Colonic mucosa (tissue), 4 donors: ENCODE results near the gene EIF3K. TPM values are rescaled to one million over a fixed set of nuclear protein-coding genes. Genes with fewer than 3 reads are reported as not detected.

Experiments used
- DNase-seq: peaks from one replicate; pipeline ENCODE4 v3.0.0-alpha.2; 2020
- H3K27ac ChIP-seq: fragments of 200-600 bp; one replicate; pipeline ENCODE4 v1.8.0; 2021
- H3K27me3 ChIP-seq: fragments of 200-600 bp; one replicate; pipeline ENCODE4 v1.8.0; 2021
- H3K36me3 ChIP-seq: fragments of 200-600 bp; one replicate; pipeline ENCODE4 v1.8.0; 2021
- H3K4me1 ChIP-seq: fragments of 200-600 bp; one replicate; pipeline ENCODE4 v1.8.0; 2021; ENCODE audit warnings: mild to moderate bottlenecking
- H3K4me3 ChIP-seq: fragments of 200-600 bp; one replicate; pipeline ENCODE4 v1.8.0; 2021
- H3K9ac ChIP-seq, 2 donors: one replicate each; pipeline ENCODE4 v1.7.0; 2013; ENCODE audit warnings: control low read depth in 2 of 2, low read depth in 2 of 2, low read length in 2 of 2
- H3K9me3 ChIP-seq: fragments of 200-600 bp; one replicate; pipeline ENCODE4 v1.8.0; 2021
- CTCF ChIP-seq: fragments of 200-600 bp; IDR thresholded peaks from one replicate; pipeline ENCODE4 v1.8.0; 2022; ENCODE audit warnings: antibody characterized with exemption, mild to moderate bottlenecking
- intact Hi-C: fragments of 100-400 bp; cut with DNase I; formaldehyde crosslinking; loops from one replicate; pipeline ENCODE4 v1.14.1; 2022
- total RNA-seq, 2 donors: library from RNA; stranded (reverse); fragmentation: NEBNext Ultra II Directional in 1 of 2; extraction: Animal tissue kit (Norgen Biotek cat#: 25700) in 1 of 2; gene quantifications; one replicate each; pipeline ENCODE4 v1.2.1, GENCODE V29; 2021
- donor health status: healthy.
- donor health status: DM: no; HTN: no; CAD: no.
- donor health status: DM: no; HTN: no; CAD: no.

EIF3K gene
- total RNA-seq, 2 donors from 2014 or later = 367 to 445 TPM

GRCh38 chr19:38614289-38614688 lies 4.7 kb upstream of the EIF3K start:
- Histone ChIP-seq H3K9me3 (no peaks in the 10 kb centered on the region), H3K27ac (no peak overlapping the region), H3K4me1 (no peaks in the 10 kb centered on the region), H3K9ac (no peak overlapping the region), H3K4me3 (no peak overlapping the region), H3K27me3 (no peaks in the 10 kb centered on the region), H3K36me3 (no peaks in the 10 kb centered on the region)
- no peak for DNase-seq
- intact Hi-C loops = loop anchor here (10.0 kb wide), 1 partner anchor 209 kb away; the partner anchor contains the start of gene FAM98C
- no peak for TF ChIP-seq CTCF

- Histone ChIP-seq H3K9me3 (no peaks in the 10 kb centered on the region), H3K27ac (no peak overlapping the region), H3K27me3 (no peaks in the 10 kb centered on the region), H3K4me3 (no peak overlapping the region), H3K4me1 (peaks cover 6% of the 10 kb centered on the region), H3K36me3 (no peaks in the 10 kb centered on the region), H3K9ac (no peak overlapping the region)
- no peak for TF ChIP-seq CTCF
- intact Hi-C loops = loop anchor here (10.0 kb wide), 1 partner anchor 210 kb away; the partner anchor contains the start of gene FAM98C
- no peak for DNase-seq
Observed at GRCh38 chr19:38615007-38615581, 3.9 kb upstream of the EIF3K start.

GRCh38 chr19:38616265-38616664 lies 2.7 kb upstream of the EIF3K start:
- Histone ChIP-seq H3K27ac (no peak overlapping the region), H3K4me3 (no peak overlapping the region), H3K27me3 (no peaks in the 10 kb centered on the region), H3K9ac (no peak overlapping the region), H3K9me3 (no peaks in the 10 kb centered on the region), H3K4me1 (peaks cover 7% of the 10 kb centered on the region), H3K36me3 (no peaks in the 10 kb centered on the region)
- no peak for TF ChIP-seq CTCF
- intact Hi-C loops = loop anchor here (10.0 kb wide), 1 partner anchor 211 kb away; the partner anchor contains the start of gene FAM98C
- DNase-seq = no peak

GRCh38 chr19:38617283-38617763 lies 1.7 kb upstream of the EIF3K start:
- no peaks in the 10 kb centered on the region for H3K9me3 ChIP-seq
- H3K36me3 ChIP-seq = no peaks in the 10 kb centered on the region
- H3K9ac ChIP-seq = peak overlapping the region in 1 of 2 donors; percentile 54
- intact Hi-C loops = loop anchor here (10.0 kb wide), 1 partner anchor 213 kb away; the partner anchor contains the start of gene FAM98C
- no peaks in the 10 kb centered on the region for H3K27me3 ChIP-seq
- TF ChIP-seq CTCF = no peak
- peak overlapping the region; percentile 97 for H3K4me3 ChIP-seq
- no peak for DNase-seq
- H3K4me1 ChIP-seq = peaks cover 7% of the 10 kb centered on the region
- H3K27ac ChIP-seq = peak overlapping the region; percentile 24

GRCh38 chr19:38617764-38618589 lies 1.0 kb upstream of the EIF3K start, which contains the start of gene MAP4K1:
MAP4K1 (minus strand) TSS chr19:38617953; CDS start chr19:38617895, 58 bp downstream.
- Histone ChIP-seq H3K9ac (peak within 1 kb of the TSS; percentile 74 to 99), H3K4me1 (peaks cover 7% of the 10 kb centered on the region), H3K27ac (peak within 1 kb of the TSS; percentile 78), H3K4me3 (peak within 1 kb of the TSS; percentile 97), H3K27me3 (no peaks in the 10 kb centered on the region), H3K36me3 (no peaks in the 10 kb centered on the region), H3K9me3 (no peaks in the 10 kb centered on the region)
- TF ChIP-seq CTCF = no peak
- peak; percentile 63 for DNase-seq
- intact Hi-C loops = loop anchor here (10.0 kb wide), 1 partner anchor 213 kb away; the partner anchor contains the start of gene FAM98C
